KBM-7 (cell line): ENCODE measurements around the gene MTMR11.
A peak's percentile ranks its signal among the peaks of the same experiment; 100 is the strongest.
"Not testable (repeated sequence)": the region's sequence is repeated elsewhere in the genome, so short reads cannot be mapped to it uniquely, and the experiment has no call there.

Source experiments
- DNase-seq: peaks from one replicate; pipeline ENCODE4 v3.0.0-alpha.2; 2015
- in situ Hi-C: fragments of 300-500 bp; cut with MboI; formaldehyde crosslinking; loops from 2 replicates; pipeline ENCODE4 v1.14.3; 2020; ENCODE audit warnings: low sequenced_read_pairs, low pct_unique_long_range_greater_than_20kb, mixed read lengths

MTMR11 gene

GRCh38 chr1:149915429-149916192 is 21.1 kb downstream of the MTMR11 start:
- DNase-seq: no peak

GRCh38 chr1:149914545-149914944 is 22.1 kb downstream of the MTMR11 start:
- DNase-seq: peak; percentile 23
- in situ Hi-C loops: no loop called here

More at GRCh38 chr1:149915429-149916192, 21.1 kb downstream of the MTMR11 start:
- in situ Hi-C loops: no loop called here

DNA sequence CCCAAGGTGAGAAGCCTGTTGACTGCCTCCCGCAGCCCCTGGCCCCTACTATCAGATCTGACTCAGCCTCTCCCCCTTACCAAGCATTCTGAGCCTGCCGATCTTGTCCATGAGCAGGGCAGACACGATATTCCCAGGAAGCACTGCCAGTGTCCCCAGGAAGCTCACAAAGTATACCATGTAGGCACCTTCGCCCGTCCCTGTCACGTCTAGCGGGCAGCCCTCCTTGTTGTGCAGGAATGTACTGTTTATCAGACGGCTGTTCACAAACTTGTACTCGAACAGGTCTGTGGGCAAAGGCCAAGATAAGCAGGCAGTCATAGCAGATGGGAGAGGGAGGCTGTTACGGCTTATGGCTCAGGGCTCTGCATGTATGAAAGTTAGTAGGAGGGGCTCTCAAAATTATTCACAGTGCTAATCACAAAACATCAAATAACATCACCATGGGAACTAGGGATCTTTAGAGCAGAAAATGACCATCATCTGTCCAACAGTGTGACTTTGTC is 30.1 kb downstream of the MTMR11 start:
- no peak for DNase-seq
- in situ Hi-C loops: no loop called here

DNA sequence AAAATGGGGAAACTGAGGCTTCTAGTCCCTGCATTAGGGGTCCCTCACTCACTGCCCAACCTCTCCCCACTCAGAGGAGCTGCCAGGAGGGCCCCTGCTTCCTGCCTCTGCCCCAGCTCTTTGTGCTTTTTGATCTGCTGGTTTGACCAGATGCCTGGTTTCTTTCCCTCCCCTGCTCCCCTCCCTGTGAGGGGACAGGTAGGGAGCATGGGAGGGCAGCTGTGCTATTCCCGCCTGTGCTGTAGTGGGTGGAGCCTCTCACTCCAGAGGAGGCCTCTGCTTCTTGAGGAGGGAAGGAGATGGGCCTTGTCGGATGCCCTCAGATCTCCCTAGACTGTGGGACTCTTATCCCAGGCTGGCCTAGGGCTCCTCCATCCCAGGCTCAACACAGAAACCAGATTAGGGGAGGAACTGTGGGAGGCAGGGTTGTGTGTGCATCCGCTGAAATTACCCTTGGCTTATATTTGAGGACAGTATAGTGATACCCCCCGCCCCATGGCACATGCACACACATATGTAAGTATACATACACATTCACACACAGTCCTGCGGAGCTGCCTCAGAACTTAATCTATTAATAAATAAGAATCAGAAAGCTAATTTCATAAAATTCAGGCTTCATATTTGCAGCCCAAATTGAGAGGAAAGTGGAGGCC is 32.7 kb downstream of the MTMR11 start:
- in situ Hi-C loops: no loop called here
- no peak for DNase-seq

DNA sequence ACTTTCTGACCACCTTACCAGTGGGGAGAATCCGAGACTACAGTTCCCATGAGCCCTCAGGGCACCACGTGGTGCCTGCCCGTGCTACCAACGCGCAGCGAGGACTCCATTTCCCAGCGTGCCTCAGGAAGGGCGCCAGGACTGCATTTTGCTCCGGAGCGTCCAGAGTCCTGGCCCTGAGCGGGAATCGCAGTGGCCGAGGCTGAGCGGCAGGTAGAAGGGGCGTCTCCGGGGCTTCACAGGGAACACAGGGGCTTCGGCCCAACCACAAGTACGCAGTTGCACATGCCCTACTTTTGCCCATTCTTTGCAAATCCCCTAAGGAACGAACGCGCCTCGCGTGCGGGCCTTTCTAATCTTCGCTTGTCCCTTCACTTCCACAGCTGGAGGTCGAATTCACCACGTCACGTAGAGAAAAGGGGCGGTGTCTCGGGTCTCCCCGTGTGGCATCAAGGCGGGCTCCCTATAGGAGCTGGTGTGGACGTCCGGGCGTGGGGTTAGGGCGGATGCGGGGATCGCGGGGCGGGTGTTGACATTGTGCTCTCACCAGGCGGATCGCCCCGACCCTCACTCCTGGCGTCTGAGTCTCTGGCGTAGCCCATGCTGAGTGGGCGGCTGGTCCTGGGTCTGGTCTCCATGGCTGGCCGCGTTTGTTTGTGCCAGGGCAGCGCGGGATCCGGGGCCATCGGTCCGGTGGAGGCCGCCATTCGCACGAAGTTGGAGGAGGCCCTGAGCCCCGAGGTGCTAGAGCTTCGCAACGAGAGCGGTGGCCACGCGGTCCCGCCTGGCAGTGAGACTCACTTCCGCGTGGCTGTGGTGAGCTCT is 37.0 kb downstream of the MTMR11 start, which contains the start of gene BOLA1:
Gene BOLA1, plus strand, starts transcription at position 109 of the 825 bp plus-strand sequence. Its CDS starts 492 bp downstream, at position 601.
- in situ Hi-C loops: no loop called here
- no peak for DNase-seq

- in situ Hi-C loops: no loop called here
- DNase-seq: no peak
Measured at GRCh38 chr1:149896575-149896974, 40.1 kb downstream of the MTMR11 start.

DNA sequence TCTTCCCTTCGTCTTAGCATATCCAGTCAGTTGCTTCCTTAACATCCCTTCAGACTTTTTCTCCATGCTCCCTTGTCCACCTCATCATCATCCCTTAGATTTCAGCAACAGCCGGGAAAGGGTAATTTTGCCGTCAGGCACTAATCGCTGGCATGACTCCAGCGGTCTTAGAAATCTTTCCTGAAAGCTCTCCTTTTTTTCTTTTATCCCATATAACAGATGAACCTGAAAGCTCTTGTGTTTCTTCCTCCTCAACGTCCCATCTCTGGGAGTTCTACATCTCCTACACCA is 47.7 kb downstream of the MTMR11 start:
- in situ Hi-C loops: no loop called here
- DNase-seq: no peak

- in situ Hi-C loops: no loop called here
- DNase-seq: peak; percentile 98
Measured at GRCh38 chr1:149888247-149888998, 48.3 kb downstream of the MTMR11 start.

- in situ Hi-C loops: no loop called here
- DNase-seq: peak; percentile 99
Measured at GRCh38 chr1:149887456-149888246, 49.0 kb downstream of the MTMR11 start.

DNA sequence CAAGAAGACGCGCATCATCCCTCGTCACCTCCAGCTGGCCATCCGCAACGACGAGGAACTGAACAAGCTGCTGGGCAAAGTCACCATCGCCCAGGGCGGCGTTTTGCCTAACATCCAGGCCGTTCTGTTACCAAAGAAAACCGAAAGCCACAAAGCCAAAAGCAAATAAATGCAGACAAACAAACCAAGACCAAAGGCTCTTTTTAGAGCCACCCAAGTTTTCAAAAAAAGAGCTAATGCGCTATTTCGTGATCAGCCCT is 49.6 kb downstream of the MTMR11 start:
- DNase-seq, in situ Hi-C loops: not testable (repeated sequence)

DNA sequence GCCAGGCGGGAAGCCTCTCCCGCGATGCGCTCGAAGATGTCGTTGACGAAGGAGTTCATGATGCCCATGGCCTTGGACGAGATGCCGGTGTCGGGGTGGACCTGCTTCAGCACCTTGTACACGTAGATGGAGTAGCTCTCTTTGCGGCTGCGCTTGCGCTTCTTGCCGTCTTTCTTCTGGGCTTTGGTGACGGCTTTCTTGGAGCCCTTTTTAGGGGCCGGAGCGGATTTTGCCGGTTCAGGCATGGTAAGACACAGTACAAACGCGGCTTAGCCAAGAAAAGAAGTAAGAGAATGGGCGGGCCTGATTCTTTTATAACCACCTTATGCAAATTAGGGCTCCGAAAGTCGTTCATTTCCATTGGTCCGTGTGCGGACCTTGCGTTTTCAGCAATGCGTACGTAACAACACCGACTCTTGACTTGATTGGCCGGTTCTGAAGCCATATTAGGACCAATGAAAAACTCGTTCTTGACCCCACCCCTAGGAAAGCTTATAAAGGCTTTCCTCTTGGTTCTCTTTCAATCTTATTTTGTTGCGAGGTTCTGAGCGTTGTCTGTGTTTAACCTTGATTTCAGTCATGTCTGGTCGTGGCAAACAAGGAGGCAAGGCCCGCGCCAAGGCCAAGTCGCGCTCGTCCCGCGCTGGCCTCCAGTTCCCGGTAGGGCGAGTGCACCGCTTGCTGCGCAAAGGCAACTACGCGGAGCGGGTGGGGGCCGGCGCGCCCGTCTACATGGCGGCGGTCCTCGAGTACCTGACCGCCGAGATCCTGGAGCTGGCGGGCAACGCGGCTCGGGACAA is 50.1 kb downstream of the MTMR11 start:
- in situ Hi-C loops: no loop called here
- DNase-seq: peak; percentile 99

- in situ Hi-C loops, DNase-seq: not testable (repeated sequence)
Measured at GRCh38 chr1:149886121-149886395, 50.6 kb downstream of the MTMR11 start.

DNA sequence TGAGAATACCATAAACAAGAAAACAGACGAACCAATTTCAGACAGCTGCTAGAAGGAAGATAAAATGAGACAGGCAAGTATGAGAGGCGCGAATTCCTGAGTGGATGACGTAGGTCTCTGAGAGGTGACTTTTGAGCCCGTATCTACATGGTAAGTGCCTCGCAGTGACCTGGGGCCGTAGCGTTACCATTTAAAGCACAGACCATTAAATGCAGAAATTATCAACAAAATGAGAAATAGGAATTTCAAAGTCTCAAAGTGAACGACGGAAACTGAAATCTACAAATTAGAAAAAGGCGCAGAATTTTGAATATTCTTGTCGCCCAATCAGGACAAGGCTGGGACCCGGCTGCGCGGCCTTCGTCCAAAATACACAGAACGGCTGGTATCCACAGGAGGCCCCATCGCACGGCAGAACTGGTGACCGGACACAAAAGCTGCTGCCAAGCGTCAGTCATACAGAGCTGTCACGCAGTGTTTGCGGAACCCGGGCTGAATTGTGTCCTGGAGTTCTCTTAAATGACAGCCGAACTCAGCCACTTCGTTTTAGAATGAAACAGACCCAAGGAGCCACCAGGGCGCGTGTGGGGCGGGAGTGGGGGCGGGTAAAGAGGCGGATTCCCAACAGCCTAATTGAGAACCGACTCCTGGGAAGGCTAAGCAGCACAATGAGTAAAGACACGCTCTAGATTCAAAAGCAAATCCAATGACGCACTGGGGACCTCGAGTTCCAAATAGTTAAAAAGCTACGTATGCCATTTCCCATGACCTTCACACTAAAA is 51.1 kb downstream of the MTMR11 start:
- DNase-seq: peak; percentile 93
- in situ Hi-C loops: no loop called here

DNA sequence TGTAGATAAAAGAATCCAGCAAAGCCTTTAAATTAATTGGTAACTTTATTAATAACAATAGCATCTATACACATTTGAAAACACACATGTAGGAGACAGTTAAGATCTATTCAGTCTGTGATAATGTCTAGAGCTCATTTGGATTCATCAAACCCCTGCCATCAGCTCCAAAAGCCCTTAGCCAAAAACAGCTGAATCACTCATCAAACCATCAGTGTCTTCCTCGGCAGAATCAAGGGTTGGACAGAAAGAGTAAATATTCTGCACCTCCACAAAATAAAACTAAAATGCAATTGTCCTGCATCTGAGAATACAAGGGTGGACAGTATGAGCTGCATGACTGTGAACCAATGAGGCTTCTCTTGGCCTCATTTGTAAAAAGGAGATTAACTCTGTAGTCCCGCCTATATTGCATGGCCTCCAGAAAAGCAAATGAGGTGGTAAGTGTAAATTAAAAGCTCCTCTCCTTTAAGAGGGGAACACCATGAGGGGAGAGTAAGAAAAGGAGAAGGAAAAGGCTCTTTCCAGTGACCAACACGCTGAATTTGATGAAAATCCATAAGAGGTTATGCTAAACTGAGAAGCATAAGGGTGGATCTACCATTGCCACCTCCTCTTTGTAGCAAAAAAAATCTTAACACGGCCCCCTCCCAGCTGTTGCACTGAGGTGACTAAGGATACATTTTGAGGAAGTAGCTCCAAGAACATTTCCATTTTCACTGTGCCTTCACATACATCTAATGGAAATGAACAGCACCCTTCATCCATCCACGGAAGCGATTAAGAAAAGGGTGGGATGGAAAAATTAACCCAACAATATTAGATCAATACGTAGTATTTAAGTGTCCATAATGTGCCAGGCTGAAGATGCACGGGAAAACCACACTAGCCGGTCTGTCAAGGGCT is 52.0 kb downstream of the MTMR11 start:
- DNase-seq: peak; percentile 91
- in situ Hi-C loops: no loop called here

- in situ Hi-C loops: no loop called here
- no peak for DNase-seq
Measured at GRCh38 chr1:149883598-149884247, 53.0 kb downstream of the MTMR11 start.

- no peak for DNase-seq
- in situ Hi-C loops: no loop called here
Measured at GRCh38 chr1:149881876-149882275, 54.8 kb downstream of the MTMR11 start.
